Stimulated activated CD8-positive, alpha-beta memory T cell treated with anti-CD3 and anti-CD28 coated beads, Interleukin-12 subunit alpha, Interleukin-12 subunit beta, amount 100 ng/mL, for 1 hour (primary cell): Measurements from ENCODE around the gene IRF2BP2.

Experiments
- DNase-seq: peaks from one replicate; pipeline ENCODE4 v3.0.0-alpha.2; 2020; ENCODE audit warnings: low read depth

The IRF2BP2 gene

GRCh38 chr1:234612352-234613127, 2.6 kb upstream of the IRF2BP2 start:
- DNase-seq = peak; percentile 53

- no peak for DNase-seq
These were observed 1.9 kb upstream of the IRF2BP2 start for GRCh38 chr1:234611847-234612351.

DNA sequence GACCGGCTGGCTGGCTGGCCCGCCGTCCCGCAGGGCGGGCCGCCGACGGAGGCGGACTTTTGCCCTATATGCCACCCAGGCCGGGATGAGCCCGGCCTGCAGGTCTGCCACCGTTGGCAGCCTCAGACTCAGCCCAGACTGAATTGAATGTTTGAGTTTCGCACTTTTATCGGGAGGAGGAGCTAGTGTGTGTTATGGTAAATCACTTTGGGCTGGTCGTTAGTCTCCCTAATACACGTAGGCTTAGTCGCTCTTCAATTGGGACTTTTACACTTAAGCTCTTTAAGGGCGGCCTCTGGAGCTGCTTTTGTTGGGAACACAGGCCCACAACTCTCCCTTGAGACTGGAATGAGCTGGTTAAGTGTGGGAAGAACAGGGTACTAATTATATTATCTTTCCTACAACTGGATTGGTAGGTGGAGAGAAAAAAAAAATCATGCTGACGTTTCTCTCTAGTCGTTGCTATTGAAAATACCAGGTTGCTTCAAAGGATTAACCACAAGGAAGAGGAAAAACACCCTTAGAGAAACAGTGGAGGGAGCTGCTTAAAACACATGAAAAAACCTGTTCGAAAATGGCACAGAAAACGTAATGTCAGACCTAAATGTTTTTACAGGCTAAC, 1.4 kb upstream of the IRF2BP2 start:
- no peak for DNase-seq

DNA sequence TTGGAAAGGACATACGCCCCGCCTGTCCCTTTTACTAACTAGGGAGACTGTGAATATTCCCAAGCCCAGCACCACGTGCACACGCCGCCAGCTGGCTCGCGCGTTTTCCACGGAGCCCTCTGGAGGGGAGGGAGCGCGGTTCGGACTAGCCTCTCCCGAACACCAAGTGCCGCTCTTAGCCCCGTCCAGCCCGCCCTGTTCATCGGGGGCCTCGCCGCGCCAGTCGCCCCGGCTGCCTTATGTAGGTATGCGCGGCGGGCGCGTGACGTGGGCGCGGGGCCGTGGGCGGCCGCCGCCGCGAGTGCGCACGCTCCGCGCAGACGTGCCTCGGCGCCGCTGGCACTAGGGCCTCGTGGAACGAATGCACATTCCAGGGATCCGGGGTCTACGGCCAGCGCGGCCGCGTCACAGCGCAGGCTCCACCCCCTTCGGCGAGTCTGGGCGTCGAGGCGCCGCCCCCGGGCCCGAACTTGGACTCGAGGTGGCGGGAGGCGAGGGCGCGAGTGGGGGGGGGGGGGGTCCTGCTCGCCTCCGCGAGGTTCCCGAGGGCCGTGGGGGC, 767 bp upstream of the IRF2BP2 start:
- DNase-seq = peak; percentile 78

- DNase-seq = no peak
These were observed 311 bp downstream of the IRF2BP2 start for GRCh38 chr1:234609691-234610042.

GRCh38 chr1:234608911-234609690, 877 bp downstream of the IRF2BP2 start:
- DNase-seq = peak; percentile 56

DNA sequence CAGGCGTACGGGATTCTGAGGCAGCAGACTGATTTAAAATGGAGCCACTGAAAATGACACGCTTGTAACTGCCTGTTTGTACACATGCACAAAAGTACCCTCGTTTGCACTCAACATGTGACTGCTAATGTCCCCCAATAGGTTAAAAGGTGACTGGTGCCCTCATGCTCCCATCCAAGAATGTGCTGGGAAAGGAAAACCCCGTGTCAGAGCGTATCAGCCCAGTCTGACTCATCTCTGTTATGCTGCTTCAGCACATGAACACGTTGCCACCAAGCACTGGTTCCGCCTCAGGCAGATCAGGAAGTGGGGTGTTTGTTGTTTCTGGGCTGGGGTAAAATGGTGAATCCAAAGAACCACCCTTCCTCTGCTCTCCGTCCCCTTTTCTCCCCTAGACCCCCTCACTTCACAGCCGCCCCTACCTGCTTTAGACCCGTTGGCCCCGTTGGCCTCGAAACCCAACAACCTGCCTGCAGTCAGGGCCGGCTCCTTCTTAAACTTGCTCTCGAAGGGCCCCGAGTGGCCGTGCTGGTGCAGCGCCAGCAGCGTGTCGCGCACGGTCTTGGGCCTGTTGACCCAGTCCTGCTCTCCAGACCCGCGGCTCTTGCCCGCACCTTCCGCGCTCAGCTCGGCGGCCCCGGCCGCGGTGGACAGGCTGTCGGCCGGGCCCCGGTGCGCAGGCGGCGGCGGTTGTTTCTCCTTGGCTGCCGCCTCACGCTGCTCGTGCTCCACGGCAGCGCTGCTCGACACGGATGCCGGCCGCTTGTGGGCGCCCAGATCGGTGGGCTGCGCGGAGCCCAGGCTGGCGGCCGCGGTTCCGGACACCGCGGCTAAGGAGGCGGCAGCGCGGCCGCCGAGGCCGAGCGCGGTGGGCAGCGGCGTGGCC, 1.7 kb downstream of the IRF2BP2 start:
- peak; percentile 64 for DNase-seq

- no peak for DNase-seq
These were observed 2.6 kb downstream of the IRF2BP2 start for GRCh38 chr1:234607109-234608024.

- no peak for DNase-seq
These were observed 3.2 kb downstream of the IRF2BP2 start for GRCh38 chr1:234606784-234607108.

GRCh38 chr1:234605983-234606783, 3.8 kb downstream of the IRF2BP2 start:
- DNase-seq = no peak

- DNase-seq = no peak
These were observed 4.5 kb downstream of the IRF2BP2 start for GRCh38 chr1:234605399-234605982.

- DNase-seq = no peak
These were observed 5.2 kb downstream of the IRF2BP2 start for GRCh38 chr1:234604495-234605398.

DNA sequence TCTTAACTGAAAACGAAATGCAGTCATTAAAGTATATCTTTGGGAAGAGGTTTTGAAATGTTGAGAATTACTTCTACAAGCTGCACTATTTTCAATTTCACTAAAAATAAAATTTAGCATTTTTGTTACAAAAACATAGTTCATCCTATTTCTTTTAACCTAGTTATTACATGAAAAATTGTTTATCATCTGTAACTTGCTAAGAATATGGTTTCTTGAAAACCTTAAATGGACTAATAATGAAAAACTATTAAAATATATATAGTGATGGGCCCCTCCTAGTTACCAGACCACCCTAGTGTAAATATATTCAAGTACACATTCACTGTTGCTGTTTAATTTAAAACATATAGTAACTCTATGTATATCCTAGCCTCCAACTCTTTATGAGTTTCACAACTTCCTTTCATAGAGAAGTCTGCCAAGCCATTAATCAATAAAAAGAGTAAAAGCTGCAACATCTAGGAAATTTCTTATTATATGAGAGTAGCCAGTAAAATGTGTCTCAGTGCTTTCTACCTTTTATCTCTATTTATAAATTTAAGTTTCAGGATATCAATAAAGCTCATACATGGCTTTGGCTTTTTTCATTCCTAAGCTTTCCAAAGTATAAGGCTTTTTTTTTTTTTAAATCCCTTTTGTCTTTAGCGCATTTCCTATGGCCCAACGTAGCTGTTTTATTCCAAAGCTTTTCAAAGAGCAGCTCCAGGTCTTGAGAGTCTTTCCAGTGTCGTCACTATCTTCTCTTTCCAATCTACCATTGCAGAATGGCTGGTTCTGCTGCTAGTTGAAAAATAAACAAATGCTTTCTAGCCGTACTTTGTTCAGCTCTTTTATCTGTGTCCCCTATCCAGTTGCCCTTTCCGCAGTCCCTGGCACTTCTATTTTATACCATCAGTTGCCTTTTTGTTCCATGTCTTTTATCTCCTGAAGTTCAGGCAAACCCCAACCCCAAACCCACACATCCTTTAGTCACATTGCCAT, 6.5 kb downstream of the IRF2BP2 start:
- DNase-seq = no peak

GRCh38 chr1:234602334-234603220, 7.4 kb downstream of the IRF2BP2 start:
- DNase-seq = no peak

- DNase-seq = no peak
These were observed 8.5 kb downstream of the IRF2BP2 start for GRCh38 chr1:234601301-234602017.
